HG02884 (cell line): ENCODE data around the gene RAB40B.

ENCODE experiments used
- ATAC-seq: cut with Tn5 transposase; IDR thresholded peaks from one replicate; pipeline ENCODE4 v1.9.1; 2021; ENCODE audit warnings: mild to moderate bottlenecking, moderate library complexity; ENCODE audit not compliant: unreplicated experiment

The RAB40B gene

GRCh38 chr17:82619641-82620040 lies 78.9 kb downstream of the RAB40B start:
- ATAC-seq = no peak

- ATAC-seq = no peak
Observed at GRCh38 chr17:82619211-82619610, 79.3 kb downstream of the RAB40B start.

GRCh38 chr17:82616021-82616711 lies 82.3 kb downstream of the RAB40B start:
- ATAC-seq = no peak

- no peak for ATAC-seq
Observed at GRCh38 chr17:82615084-82616020, 83.1 kb downstream of the RAB40B start.

- ATAC-seq = no peak
Observed at GRCh38 chr17:82614095-82614631, 84.3 kb downstream of the RAB40B start.

- no peak for ATAC-seq
Observed at GRCh38 chr17:82613283-82614094, 85.0 kb downstream of the RAB40B start.

GRCh38 chr17:82611140-82612058 lies 87.1 kb downstream of the RAB40B start:
- ATAC-seq = no peak

- no peak for ATAC-seq
Observed at GRCh38 chr17:82609655-82610054, 88.8 kb downstream of the RAB40B start.

GRCh38 chr17:82608816-82609215 lies 89.7 kb downstream of the RAB40B start:
- ATAC-seq = no peak

GRCh38 chr17:82605939-82606600 lies 92.4 kb downstream of the RAB40B start:
- no peak for ATAC-seq
